ENCODE measurements around the gene AAR2.
A peak's percentile ranks its signal among the peaks of the same experiment; 100 is the strongest.

The AAR2 gene

GRCh38 chr20:36248836-36249235 lies 12.6 kb downstream of the AAR2 start:
- DNase-seq (ENCODE audit: insufficient read length) (no peak), FAIRE-seq (no peak)
- no peak for TF ChIP-seq TAF1 (IDR thresholded peaks at IDR 0.05; ENCODE audit: borderline replicate concordance, low read depth, low read length)
- no peak for TF ChIP-seq POLR2AphosphoS5 (IDR thresholded peaks at IDR 0.05; ENCODE audit: low read depth, low read length)

- FAIRE-seq (peak; percentile 9), DNase-seq (ENCODE audit: insufficient read length) (no peak)
- TF ChIP-seq TAF1 (IDR thresholded peaks at IDR 0.05; ENCODE audit: borderline replicate concordance, low read depth, low read length), result no peak
- TF ChIP-seq POLR2AphosphoS5 (IDR thresholded peaks at IDR 0.05; ENCODE audit: low read depth, low read length), result no peak
- TF ChIP-seq POLR2A (IDR thresholded peaks at IDR 0.05; ENCODE audit: low read depth, low read length), result no peak
Observed at GRCh38 chr20:36249450-36249849, 13.2 kb downstream of the AAR2 start.

- TF ChIP-seq POLR2AphosphoS5 (IDR thresholded peaks at IDR 0.05; ENCODE audit: low read depth, low read length), result no peak
- no peak for TF ChIP-seq TAF1 (IDR thresholded peaks at IDR 0.05; ENCODE audit: borderline replicate concordance, low read depth, low read length)
- TF ChIP-seq POLR2A (IDR thresholded peaks at IDR 0.05; ENCODE audit: low read depth, low read length), result no peak
- DNase-seq (ENCODE audit: insufficient read length), result no peak
- no peak for FAIRE-seq
Observed at GRCh38 chr20:36251426-36251825, 15.1 kb downstream of the AAR2 start.

- no peak for FAIRE-seq
- no peak for DNase-seq (ENCODE audit: insufficient read length)
- TF ChIP-seq TAF1 (IDR thresholded peaks at IDR 0.05; ENCODE audit: borderline replicate concordance, low read depth, low read length), result no peak
- TF ChIP-seq POLR2AphosphoS5 (IDR thresholded peaks at IDR 0.05; ENCODE audit: low read depth, low read length), result no peak
- no peak for TF ChIP-seq POLR2A (IDR thresholded peaks at IDR 0.05; ENCODE audit: low read depth, low read length)
Observed at GRCh38 chr20:36252511-36252910, 16.2 kb downstream of the AAR2 start.

GRCh38 chr20:36253036-36253435 lies 16.8 kb downstream of the AAR2 start:
- FAIRE-seq, result no peak
- no peak for TF ChIP-seq POLR2AphosphoS5 (IDR thresholded peaks at IDR 0.05; ENCODE audit: low read depth, low read length)
- TF ChIP-seq TAF1 (IDR thresholded peaks at IDR 0.05; ENCODE audit: borderline replicate concordance, low read depth, low read length), result no peak
- TF ChIP-seq POLR2A (IDR thresholded peaks at IDR 0.05; ENCODE audit: low read depth, low read length), result no peak
- no peak for DNase-seq (ENCODE audit: insufficient read length)

GRCh38 chr20:36254076-36254475 lies 17.8 kb downstream of the AAR2 start:
- no peak for FAIRE-seq
- TF ChIP-seq POLR2AphosphoS5 (IDR thresholded peaks at IDR 0.05; ENCODE audit: low read depth, low read length) (no peak), POLR2A (IDR thresholded peaks at IDR 0.05; ENCODE audit: low read depth, low read length) (no peak), TAF1 (IDR thresholded peaks at IDR 0.05; ENCODE audit: borderline replicate concordance, low read depth, low read length) (no peak)

GRCh38 chr20:36255445-36255844 lies 19.2 kb downstream of the AAR2 start:
- TF ChIP-seq POLR2AphosphoS5 (IDR thresholded peaks at IDR 0.05; ENCODE audit: low read depth, low read length), result no peak
- TF ChIP-seq POLR2A (IDR thresholded peaks at IDR 0.05; ENCODE audit: low read depth, low read length), result no peak
- no peak for TF ChIP-seq TAF1 (IDR thresholded peaks at IDR 0.05; ENCODE audit: borderline replicate concordance, low read depth, low read length)
- DNase-seq (ENCODE audit: insufficient read length) (no peak), FAIRE-seq (no peak)

More at GRCh38 chr20:36254076-36254475, 17.8 kb downstream of the AAR2 start:
- no peak for DNase-seq (ENCODE audit: insufficient read length)

GRCh38 chr20:36259177-36260061 lies 23.1 kb downstream of the AAR2 start:
- TF ChIP-seq TAF1 (IDR thresholded peaks at IDR 0.05; ENCODE audit: borderline replicate concordance, low read depth, low read length) (no peak), POLR2A (IDR thresholded peaks at IDR 0.05; ENCODE audit: low read depth, low read length) (no peak), POLR2AphosphoS5 (IDR thresholded peaks at IDR 0.05; ENCODE audit: low read depth, low read length) (no peak)
- DNase-seq (ENCODE audit: insufficient read length), result no peak
- no peak for FAIRE-seq

GRCh38 chr20:36260316-36260715 lies 24.0 kb downstream of the AAR2 start:
- TF ChIP-seq POLR2A (IDR thresholded peaks at IDR 0.05; ENCODE audit: low read depth, low read length), result no peak
- no peak for TF ChIP-seq TAF1 (IDR thresholded peaks at IDR 0.05; ENCODE audit: borderline replicate concordance, low read depth, low read length)
- no peak for TF ChIP-seq POLR2AphosphoS5 (IDR thresholded peaks at IDR 0.05; ENCODE audit: low read depth, low read length)
- DNase-seq (ENCODE audit: insufficient read length), result no peak

GRCh38 chr20:36261389-36262105 lies 25.3 kb downstream of the AAR2 start:
- TF ChIP-seq POLR2AphosphoS5 (IDR thresholded peaks at IDR 0.05; ENCODE audit: low read depth, low read length), result no peak
- TF ChIP-seq TAF1 (IDR thresholded peaks at IDR 0.05; ENCODE audit: borderline replicate concordance, low read depth, low read length), result no peak
- no peak for TF ChIP-seq POLR2A (IDR thresholded peaks at IDR 0.05; ENCODE audit: low read depth, low read length)
- FAIRE-seq (no peak), DNase-seq (ENCODE audit: insufficient read length) (no peak)

More at GRCh38 chr20:36260316-36260715, 24.0 kb downstream of the AAR2 start:
- FAIRE-seq, result no peak

- FAIRE-seq, result no peak
- DNase-seq (ENCODE audit: insufficient read length), result no peak
- no peak for TF ChIP-seq TAF1 (IDR thresholded peaks at IDR 0.05; ENCODE audit: borderline replicate concordance, low read depth, low read length)
- TF ChIP-seq POLR2AphosphoS5 (IDR thresholded peaks at IDR 0.05; ENCODE audit: low read depth, low read length), result no peak
- TF ChIP-seq POLR2A (IDR thresholded peaks at IDR 0.05; ENCODE audit: low read depth, low read length), result no peak
Observed at GRCh38 chr20:36262440-36262839, 26.2 kb downstream of the AAR2 start.

All from GM12892 (cell line).